Stimulated activated CD4-positive, alpha-beta T cell treated with anti-CD3 and anti-CD28 coated beads, Interleukin-4, amount 100 ng/mL, for 24 hours (primary cell): ENCODE results near the gene SBNO1.
"Not testable (repeated sequence)": the region's sequence is repeated elsewhere in the genome, so short reads cannot be mapped to it uniquely, and the experiment has no call there.

Experiments used
- DNase-seq: peaks from one replicate; pipeline ENCODE4 v3.0.0-alpha.2; 2020

The SBNO1 gene

DNA sequence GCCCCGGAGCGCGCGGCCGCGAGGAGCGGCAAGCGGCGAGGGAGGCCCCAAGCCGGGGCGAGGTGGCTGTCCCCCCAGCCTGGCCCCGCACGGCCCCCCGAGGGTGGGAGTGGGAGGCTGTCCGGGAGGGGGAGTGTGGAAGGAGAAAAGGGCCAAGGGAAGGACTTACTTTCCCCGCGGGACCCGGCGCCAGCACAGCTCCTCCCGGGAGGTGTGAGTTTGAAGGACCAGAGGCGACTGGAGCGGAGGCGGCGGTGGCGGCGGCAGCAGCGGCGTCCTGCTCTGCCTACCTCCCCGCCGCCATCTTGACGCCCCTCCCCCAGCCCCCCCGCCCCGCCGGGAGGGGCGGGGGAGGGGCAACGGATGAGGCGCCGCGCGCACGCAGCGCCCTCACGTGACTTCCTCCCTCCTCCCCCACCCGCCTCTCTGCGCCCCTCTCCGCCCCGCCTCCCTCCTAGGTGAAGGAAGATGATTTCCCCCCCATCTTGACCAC lies at the start of gene SBNO1:
SBNO1 (minus strand) TSS at position 316 of the 493 bp plus-strand sequence. CDS start 14,406 bp downstream, outside the sequence.
- DNase-seq = peak; percentile 89

GRCh38 chr12:123410041-123410412 lies 45.4 kb upstream of the SBNO1 start:
- no peak for DNase-seq

- not testable (repeated sequence) for DNase-seq
These were observed 44.8 kb upstream of the SBNO1 start for GRCh38 chr12:123409284-123410040.

DNA sequence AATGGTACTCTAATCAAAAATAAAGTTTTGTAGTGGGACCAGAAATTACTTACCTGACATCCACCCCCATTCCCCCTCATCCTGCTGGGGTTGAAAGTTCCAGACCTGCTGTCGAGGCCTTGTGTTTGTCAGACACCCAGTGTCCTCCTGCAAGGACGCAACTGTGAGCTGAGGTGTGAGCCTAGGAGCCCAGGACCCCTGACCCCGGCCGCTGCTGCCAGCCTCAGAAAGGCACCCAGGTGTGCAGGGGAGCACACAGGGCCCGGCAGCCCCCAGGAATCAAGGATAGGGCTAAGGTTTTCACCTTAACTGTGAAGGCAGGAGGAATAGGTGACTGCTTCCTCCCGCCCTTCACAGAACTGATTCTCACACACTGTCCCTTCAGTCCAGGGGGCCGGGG lies 44.0 kb upstream of the SBNO1 start:
- not testable (repeated sequence) for DNase-seq

- DNase-seq = not testable (repeated sequence)
These were observed 43.3 kb upstream of the SBNO1 start for GRCh38 chr12:123407934-123408333.

- DNase-seq = not testable (repeated sequence)
These were observed 42.6 kb upstream of the SBNO1 start for GRCh38 chr12:123407269-123407668.

GRCh38 chr12:123404581-123404980 lies 39.9 kb upstream of the SBNO1 start:
- no peak for DNase-seq

GRCh38 chr12:123401753-123402683 lies 37.4 kb upstream of the SBNO1 start:
- DNase-seq = no peak

DNA sequence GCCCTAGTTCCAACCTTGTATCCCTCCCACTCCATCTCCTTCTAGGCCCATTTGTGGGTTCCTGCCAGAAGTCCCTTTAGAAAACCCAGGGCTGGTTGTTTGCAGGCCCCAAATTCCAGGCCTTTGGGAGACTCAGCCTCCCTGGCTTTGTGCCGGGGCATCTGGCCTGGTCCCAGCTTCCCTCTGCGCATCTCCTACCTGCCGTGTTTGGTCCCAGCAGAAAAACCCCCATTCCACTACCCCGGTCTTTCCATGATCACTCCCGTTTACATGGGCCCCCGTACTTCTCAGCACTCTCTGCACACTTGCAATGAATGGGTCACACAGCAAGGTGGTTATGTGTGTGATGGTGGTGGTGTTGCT lies 34.6 kb upstream of the SBNO1 start:
- DNase-seq = no peak

DNA sequence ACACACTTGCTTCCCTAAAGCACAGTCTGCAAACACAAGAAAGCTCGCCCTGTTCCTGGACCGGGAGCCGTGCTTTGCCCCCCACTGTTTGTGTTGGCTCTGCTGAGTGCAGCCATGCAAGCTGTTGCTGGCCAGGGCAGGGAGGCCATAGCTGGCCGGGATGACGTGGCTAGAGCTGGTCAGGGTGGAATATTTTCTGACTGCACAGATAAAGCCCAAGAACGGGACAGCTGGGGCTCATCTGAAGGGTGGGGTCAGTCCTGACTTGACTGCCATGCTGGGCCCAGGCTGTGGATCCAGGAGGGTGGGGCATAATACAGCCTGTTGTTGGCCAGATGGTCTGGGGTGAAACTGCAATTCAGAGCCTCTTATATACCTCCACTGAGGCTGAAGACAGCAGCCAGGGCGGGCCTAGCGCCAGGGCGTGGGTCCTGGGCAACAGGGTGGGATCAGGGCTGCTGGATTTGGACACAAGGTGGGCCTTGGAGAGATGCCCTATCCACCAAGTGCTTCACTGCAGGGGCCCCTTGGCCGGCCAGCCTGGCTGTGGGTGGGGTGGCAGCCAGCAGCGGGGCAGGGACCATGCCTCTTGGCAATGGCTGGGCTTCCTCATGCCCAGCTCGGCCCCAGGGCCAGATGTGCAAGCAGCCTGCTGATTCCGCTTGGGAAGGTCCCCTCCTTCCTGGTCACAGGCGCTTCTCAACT lies 34.1 kb upstream of the SBNO1 start:
- DNase-seq = no peak

- no peak for DNase-seq
These were observed 33.5 kb upstream of the SBNO1 start for GRCh38 chr12:123398177-123398549.

- no peak for DNase-seq
These were observed 32.8 kb upstream of the SBNO1 start for GRCh38 chr12:123397400-123397799.

GRCh38 chr12:123396954-123397353 lies 32.3 kb upstream of the SBNO1 start:
- no peak for DNase-seq

- DNase-seq = no peak
These were observed 31.9 kb upstream of the SBNO1 start for GRCh38 chr12:123396543-123396942.

- DNase-seq = no peak
These were observed 30.6 kb upstream of the SBNO1 start for GRCh38 chr12:123395236-123395635.

DNA sequence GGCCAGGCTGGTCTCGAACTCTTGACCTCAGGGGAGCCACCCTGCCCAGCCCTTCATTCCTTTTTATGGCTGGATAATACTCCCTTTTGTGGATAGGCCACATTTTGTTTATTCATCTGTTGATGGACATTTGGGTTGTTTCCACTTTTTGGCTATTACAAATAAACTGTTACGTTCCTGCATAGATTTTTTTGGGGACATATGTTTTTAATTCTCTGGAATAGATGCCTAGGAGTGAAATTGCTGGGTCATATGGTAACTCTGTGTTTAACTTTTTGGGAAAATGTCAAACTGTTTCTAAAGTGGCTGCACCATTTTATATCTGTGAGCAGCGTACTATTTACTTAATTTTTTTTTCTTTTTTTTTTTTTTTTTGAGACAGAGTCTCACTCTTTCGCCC lies 29.1 kb upstream of the SBNO1 start:
- no peak for DNase-seq

DNA sequence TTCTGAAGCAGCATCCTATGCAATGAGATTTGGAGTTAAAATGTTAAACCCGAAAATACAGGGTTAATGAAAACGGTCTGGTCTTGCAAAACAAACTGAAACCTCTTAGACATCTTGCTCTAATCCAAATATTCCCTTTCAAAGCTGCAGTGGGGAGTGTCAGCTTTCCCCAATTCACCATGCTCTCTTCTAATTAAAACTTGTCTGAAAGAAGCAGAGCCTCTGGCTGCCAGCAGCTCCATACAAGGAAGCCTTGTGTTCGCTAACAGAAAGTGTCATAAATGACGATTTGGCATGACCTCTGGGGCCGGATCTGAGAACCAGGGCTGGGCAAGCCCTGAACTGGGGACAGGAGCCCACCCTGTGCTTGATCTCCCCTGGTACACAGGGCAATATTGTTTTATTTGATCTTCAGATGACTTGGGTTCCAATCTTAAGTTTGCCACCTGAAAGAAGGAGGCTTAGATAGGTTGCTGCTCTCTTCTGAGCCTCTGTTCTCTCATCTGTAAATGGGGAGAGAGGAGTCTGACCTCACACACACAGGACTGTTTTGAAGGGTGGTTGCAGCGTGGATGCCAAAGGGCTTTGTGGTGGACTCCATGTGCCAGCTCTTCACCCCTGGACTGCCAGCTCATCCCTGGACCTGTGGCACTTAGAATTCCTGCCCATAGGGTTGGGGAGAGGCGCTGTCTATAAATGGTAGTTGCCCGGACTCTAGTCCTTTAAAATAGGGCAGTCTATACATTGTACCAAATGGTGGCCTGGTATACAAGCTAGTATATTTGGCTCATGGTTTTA lies 27.1 kb upstream of the SBNO1 start:
- no peak for DNase-seq

DNA sequence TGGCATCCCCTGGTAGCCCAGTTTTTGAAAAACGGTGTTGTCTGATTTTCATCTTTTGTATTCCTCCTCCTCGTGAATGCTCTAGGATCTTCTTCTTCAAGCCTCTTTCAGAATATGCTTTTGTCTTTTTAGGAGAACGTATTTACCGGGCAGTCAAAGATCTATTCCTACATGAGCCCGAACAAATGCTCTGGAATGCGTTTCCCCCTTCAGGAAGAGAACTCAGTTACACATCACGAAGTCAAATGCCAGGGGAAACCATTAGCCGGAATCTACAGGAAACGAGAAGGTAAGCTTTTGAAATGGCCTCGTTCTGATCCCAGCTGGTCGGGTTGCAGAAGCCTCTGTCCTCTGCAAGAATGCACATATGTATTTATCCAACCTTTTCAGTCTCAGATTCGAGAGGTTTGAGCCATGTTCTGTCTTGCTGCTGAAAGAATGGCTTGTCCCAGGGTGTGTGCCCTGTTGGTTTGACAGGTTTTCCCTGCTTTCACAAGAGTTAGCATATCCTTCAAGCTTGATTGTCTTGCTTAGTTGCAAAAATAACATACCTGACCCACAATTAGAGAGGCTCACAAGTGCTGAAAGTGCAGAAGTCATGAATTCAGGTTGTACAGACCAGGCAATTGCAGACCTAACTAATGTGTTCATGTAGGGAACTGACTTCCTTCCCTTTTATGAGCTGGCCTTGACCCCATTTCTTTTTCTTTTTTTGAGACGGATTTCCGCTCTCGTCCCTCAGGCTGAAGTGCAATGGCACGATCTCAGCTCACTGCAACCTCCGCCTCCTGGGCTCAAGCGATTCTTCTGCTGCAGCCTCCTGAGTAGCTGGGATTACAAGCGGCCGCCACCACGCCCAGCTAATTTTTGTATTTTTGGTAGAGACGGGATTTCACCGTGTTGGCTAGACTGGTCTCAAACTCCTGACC lies 26.1 kb upstream of the SBNO1 start:
- DNase-seq = no peak

DNA sequence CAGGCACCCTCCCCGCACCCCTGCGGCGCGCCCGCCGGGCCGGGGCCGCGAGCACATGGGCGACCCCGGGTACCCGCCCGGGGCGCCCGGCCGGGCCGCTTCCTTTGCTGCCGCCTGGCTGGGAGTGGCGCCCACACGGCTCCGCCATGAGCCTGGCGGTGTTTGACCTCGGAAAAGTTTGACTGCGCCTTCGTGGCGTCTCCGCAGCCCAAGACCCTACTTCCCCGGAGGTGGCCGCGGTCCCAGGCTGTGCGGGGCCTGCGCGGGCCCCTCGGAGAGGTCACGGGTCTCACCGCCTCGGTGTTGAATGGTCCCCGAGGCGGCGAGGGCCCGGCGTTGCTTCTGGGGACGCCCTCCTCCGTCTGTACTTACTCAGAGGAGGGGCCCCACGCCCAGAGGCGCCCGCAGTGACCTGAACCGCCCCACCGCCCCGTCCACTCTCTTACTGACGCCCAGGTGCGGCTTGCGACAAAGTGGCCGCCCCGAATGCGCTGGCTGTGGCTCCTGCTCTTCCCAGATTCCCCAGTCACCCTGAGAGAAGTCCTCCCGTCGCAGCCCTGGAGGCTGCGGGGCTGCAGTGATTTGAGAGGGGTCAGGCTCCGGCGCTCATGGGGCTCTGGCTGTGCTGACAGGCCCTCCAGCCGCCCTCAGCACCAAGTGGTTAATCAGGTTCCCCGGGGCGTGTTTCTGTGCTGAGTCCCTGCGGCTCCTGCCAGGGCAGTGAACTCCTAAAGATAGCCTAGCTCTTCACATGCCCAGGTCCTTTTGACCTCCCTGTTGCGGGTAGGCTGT lies 25.1 kb upstream of the SBNO1 start:
- DNase-seq = peak; percentile 25

DNA sequence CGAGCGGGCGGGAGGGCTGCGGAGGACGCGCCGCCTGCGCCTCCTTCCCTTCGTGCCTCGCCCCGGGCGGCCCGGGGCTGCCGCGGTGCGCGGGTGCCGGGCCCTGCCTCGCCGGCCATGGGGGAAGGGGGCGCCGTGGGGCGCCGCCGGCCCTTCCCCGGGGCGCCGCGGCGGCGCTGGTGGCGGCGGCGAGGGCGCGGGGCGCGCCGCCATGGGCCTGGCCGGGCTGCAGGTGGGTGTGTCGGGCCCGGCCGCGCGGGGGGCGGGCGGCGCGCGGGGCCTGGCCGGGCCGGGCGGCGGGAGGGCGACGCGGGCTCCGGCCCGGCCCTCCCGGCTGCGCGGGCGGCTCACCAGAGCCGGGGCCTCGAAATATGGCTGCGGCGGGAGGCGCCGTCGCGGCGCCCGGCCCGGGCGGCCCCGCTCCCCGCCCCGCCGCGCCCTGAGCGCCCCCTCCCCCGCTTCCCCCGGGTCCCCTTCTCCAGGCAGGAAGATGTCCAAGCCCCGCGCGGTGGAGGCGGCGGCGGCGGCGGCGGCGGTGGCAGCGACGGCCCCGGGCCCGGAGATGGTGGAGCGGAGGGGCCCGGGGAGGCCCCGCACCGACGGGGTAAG lies 24.4 kb upstream of the SBNO1 start:
- DNase-seq = peak; percentile 7
